HepG2 (cell line): ENCODE measurements around the gene SRSF6. TPM values are rescaled to one million over a fixed set of nuclear protein-coding genes. Genes with fewer than 3 reads are reported as not detected.

ENCODE experiments used
- CBX5 ChIP-seq: sonication (generic); formaldehyde crosslinking; IDR thresholded peaks from 2 replicates; pipeline ENCODE4 v1.4.0; 2020; ENCODE audit warnings: missing genetic modification reagents, borderline replicate concordance
- EHMT2 ChIP-seq: fragments of 200-600 bp; sonication (generic); IDR thresholded peaks from 2 replicates; pipeline ENCODE4 v1.7.0; 2017; ENCODE audit warnings: antibody characterized with exemption, low read depth, low read length, borderline replicate concordance
- FOXC1 ChIP-seq: sonication (generic); formaldehyde crosslinking; IDR thresholded peaks from 2 replicates; pipeline ENCODE4 v1.8.0; 2022; ENCODE audit warnings: mild to moderate bottlenecking, missing genetic modification reagents, borderline replicate concordance
- GMEB1 ChIP-seq: sonication (generic); formaldehyde crosslinking; IDR thresholded peaks from 2 replicates; pipeline ENCODE4 v1.5.1; 2020; ENCODE audit warnings: missing genetic modification reagents, mild to moderate bottlenecking, borderline replicate concordance
- HBP1 ChIP-seq: IDR thresholded peaks from 2 replicates; pipeline ENCODE4 v1.6.1; 2016; ENCODE audit warnings: low read depth, control low read depth
- KIAA2018 ChIP-seq: sonication (generic); formaldehyde crosslinking; IDR thresholded peaks from 2 replicates; pipeline ENCODE4 v1.5.0; 2020; ENCODE audit warnings: mild to moderate bottlenecking, missing genetic modification reagents, borderline replicate concordance
- KLF11 ChIP-seq: IDR thresholded peaks from 2 replicates; pipeline ENCODE4 v1.6.1; 2016; ENCODE audit warnings: missing compliant biosample characterization
- MAZ ChIP-seq, 2 experiments: sonication (generic) in 1 of 2; formaldehyde crosslinking in 1 of 2; IDR thresholded peaks; 2 replicates each; pipeline versions ENCODE4 v1.5.0 to v1.6.1; 2012 to 2020; ENCODE audit warnings: low read depth in 2 of 2, mild to moderate bottlenecking in 2 of 2, borderline replicate concordance in 1 of 2, improper control_type of control experiment in 1 of 2, low read length in 1 of 2, missing genetic modification reagents in 1 of 2, moderate library complexity in 1 of 2
- NR2F6 ChIP-seq, 2 experiments: IDR thresholded peaks; 2 replicates each; pipeline ENCODE4 v1.6.1; 2016; ENCODE audit warnings: antibody characterized with exemption in 1 of 2, mild to moderate bottlenecking in 1 of 2
- TEF ChIP-seq: sonication (generic); formaldehyde crosslinking; IDR thresholded peaks from 2 replicates; pipeline ENCODE4 v1.5.0; 2020; ENCODE audit warnings: missing genetic modification reagents
- TRAFD1 ChIP-seq: sonication (generic); formaldehyde crosslinking; IDR thresholded peaks from 2 replicates; pipeline ENCODE4 v1.5.1; 2020; ENCODE audit warnings: missing genetic modification reagents, mild to moderate bottlenecking, borderline replicate concordance
- TRIM24 ChIP-seq: sonication (generic); formaldehyde crosslinking; IDR thresholded peaks from 2 replicates; pipeline ENCODE4 v1.8.0; 2022; ENCODE audit warnings: mild to moderate bottlenecking, missing genetic modification reagents
- polyA plus RNA-seq, 8 experiments: library from polyadenylated mRNA; depleted of rRNA in 3 of 8; stranded (reverse) in 7 of 8; unstranded in 1 of 8; fragments of >200 nt; fragmentation: Illumina TruSeq in 4 of 8; extraction: Trizol in 4 of 8; gene quantifications; 2 replicates each; pipeline versions ENCODE4 v1.2.1 to v1.2.3, GENCODE V29; 2011 to 2016; ENCODE audit warnings: low read depth in 4 of 8, missing spikeins in 1 of 8, mixed read lengths in 1 of 8; ENCODE audit not compliant: insufficient read depth in 1 of 8
- total RNA-seq, 5 experiments: library from RNA; depleted of rRNA; stranded (reverse); fragments of >200 nt; fragmentation: Illumina TruSeq; extraction: Trizol; gene quantifications; 2 replicates each; pipeline ENCODE4 v1.2.3, GENCODE V29; 2016; ENCODE audit warnings: low read depth in 1 of 5

The SRSF6 gene
- total and polyA plus RNA-seq, 2 of the 13 experiments (the other 11 are each of a cell fraction or from before 2014, with no cell fraction given), result 156 to 194 TPM

GRCh38 chr20:43448748-43449535 is 8.8 kb upstream of the SRSF6 start (continued):
- TF ChIP-seq KIAA2018 (CRISPR knock-in tag), result no peak
- TF ChIP-seq GMEB1 (CRISPR knock-in tag), result peak; percentile 31; the same call in 1 of the 2 replicates
- peak; percentile 81; the same call in 1 of the 2 replicates for TF ChIP-seq EHMT2
- 0 out of 2 replicates have a peak, but pooled peaks have one; percentile 57 for TF ChIP-seq KLF11 (CRISPR knock-in tag)
- no peak for TF ChIP-seq TEF (CRISPR knock-in tag)
- no peak for TF ChIP-seq TRIM24 (CRISPR knock-in tag)
- 0 out of 2 replicates have a peak, but pooled peaks have one; percentile 53 for TF ChIP-seq CBX5 (CRISPR knock-in tag)
- TF ChIP-seq MAZ (IDR thresholded peaks at IDR 0.05; ENCODE audit: borderline replicate concordance, low read depth, low read length), result no peak
- TF ChIP-seq MAZ (CRISPR knock-in tag; IDR thresholded peaks at IDR 0.05; ENCODE audit: low read depth), result 0 out of 2 replicates have a peak, but pooled peaks have one; percentile 27
- TF ChIP-seq HBP1 (CRISPR knock-in tag), result 0 out of 2 replicates have a peak, but pooled peaks have one; percentile 70
- 0 out of 2 replicates have a peak, but pooled peaks have one; percentile 73 for TF ChIP-seq TRAFD1 (CRISPR knock-in tag)
- peak; percentile 77; the same call in 1 of the 2 replicates for TF ChIP-seq FOXC1 (CRISPR knock-in tag)
- peak; percentile 41; the same call in 1 of the 2 replicates for TF ChIP-seq NR2F6 (IDR thresholded peaks at IDR 0.05)
- peak; percentile 63 for TF ChIP-seq NR2F6 (CRISPR knock-in tag; IDR thresholded peaks at IDR 0.05)
